ENCODE results near the gene PRDM2.

The PRDM2 gene

DNA sequence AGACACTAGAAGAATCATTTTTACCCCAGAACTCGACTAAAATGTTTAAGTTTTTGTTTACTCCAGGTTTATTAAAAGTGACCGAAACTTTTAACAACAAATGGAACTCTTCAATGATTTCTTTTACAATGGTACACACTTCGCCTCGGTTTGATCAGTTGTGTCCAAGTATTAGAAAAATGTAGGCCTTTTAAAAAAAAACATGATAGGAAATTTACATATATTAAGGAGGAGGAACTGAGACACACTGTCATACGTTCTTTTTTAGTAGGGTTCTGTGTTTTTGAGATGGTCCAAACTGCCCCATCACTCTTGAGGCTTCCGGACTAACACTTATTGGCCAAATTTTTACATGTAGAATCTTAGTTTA, 1.3 kb downstream of the PRDM2 start (continued):
- no peak for TF ChIP-seq ZFP41 (tag by site-specific recombination; IDR thresholded peaks at IDR 0.05; ENCODE audit: borderline replicate concordance)
- no peak for TF ChIP-seq ZNF404 (tag by site-specific recombination; IDR thresholded peaks at IDR 0.05)
- no peak for TF ChIP-seq ZNF19 (tag by site-specific recombination; IDR thresholded peaks at IDR 0.05; ENCODE audit: low read depth)
- no peak for TF ChIP-seq KLF1 (tag by site-specific recombination; IDR thresholded peaks at IDR 0.05)
- TF ChIP-seq, protein P1, sequence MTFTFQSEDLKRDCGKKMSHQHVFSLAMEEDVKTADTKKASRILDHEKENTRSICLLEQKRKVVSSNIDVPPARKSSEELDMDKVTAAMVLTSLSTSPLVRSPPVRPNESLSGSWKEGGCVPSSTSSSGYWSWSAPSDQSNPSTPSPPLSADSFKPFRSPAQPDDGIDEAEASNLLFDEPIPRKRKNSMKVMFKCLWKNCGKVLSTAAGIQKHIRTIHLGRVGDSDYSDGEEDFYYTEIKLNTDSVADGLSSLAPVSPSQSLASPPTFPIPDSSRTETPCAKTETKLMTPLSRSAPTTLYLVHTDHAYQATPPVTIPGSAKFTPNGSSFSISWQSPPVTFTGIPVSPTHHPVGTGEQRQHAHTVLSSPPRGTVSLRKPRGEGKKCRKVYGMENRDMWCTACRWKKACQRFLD (tag by site-specific recombination; IDR thresholded peaks at IDR 0.05), result no peak

DNA sequence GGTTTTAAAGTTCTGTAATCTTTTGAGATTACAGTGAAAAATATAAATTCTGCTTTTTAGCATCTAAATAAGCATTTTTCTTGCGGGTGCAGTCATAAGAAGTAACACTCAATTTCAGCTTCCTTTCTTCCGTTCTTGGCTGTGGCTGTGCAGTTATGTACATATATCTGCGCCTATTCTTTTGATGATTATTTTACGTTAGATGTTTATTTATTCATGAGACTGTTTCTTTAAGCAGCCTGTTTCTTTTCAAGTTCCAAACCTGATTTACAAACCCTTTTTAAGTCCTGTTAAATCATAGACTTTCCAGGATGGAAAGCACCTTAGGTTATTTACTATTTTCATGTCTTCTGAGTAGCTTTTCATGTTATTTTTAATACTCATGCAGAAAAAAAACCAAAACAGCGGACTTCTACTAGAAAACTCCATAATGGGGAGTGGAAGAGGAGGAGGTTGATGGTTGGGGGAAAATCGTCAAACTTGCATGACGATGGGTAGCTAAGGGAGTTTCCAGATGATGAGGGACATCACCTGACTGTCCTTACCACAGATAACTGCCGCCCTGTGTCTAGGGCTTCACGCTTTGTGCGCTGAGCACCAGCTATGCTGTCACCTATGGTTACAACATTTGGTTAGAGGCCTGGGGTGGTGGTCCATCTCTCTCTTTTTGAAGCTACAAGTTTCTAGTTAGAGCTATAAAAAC, 2.6 kb downstream of the PRDM2 start:
- Histone ChIP-seq H3K27ac (ENCODE audit: extremely low read depth, low read depth, low read length) (no peak overlapping the region), H3K9me3 (ENCODE audit: control insufficient read depth, insufficient read depth, low read depth, low read length) (no peaks in the 10 kb centered on the region), H3K36me3 (ENCODE audit: control insufficient read depth in 2 of 2, insufficient read depth in 1 of 2, low read length in 2 of 2) (no peaks in the 10 kb centered on the region), H3K4me3 (ENCODE audit: low read depth, low read length) (no peak overlapping the region), H3K4me1 (ENCODE audit: control insufficient read depth, insufficient read depth, low read length) (no peaks in the 10 kb centered on the region; the same call in none of the 2 replicates)
- ChIA-PET POLR2A (interaction anchor here (1.4 kb wide), 1 partner anchor 47 kb away, joined by 5 read pairs; no protein-coding TSS in a partner anchor), CTCF (interaction anchor here (0.6 to 1.2 kb wide), 4 partner anchors 11 to 300 kb away, joined by 3 to 4 read pairs (median 3); no protein-coding TSS in a partner anchor)
- TF ChIP-seq MYNN (tag by site-specific recombination; IDR thresholded peaks at IDR 0.05; ENCODE audit: borderline replicate concordance) (no peak), GFI1B (tag by site-specific recombination; IDR thresholded peaks at IDR 0.05) (no peak), ZNF677 (tag by site-specific recombination; IDR thresholded peaks at IDR 0.05) (no peak), ZNF311 (tag by site-specific recombination; IDR thresholded peaks at IDR 0.05; ENCODE audit: borderline replicate concordance) (no peak), KLF9 (tag by site-specific recombination; IDR thresholded peaks at IDR 0.05; ENCODE audit: low read depth) (no peak), ZBTB48 (tag by site-specific recombination; IDR thresholded peaks at IDR 0.05) (no peak), ZNF398 (tag by site-specific recombination; IDR thresholded peaks at IDR 0.05) (no peak), ZNF560 (tag by site-specific recombination; IDR thresholded peaks at IDR 0.05; ENCODE audit: borderline replicate concordance) (no peak)
- TF ChIP-seq, protein P2, sequence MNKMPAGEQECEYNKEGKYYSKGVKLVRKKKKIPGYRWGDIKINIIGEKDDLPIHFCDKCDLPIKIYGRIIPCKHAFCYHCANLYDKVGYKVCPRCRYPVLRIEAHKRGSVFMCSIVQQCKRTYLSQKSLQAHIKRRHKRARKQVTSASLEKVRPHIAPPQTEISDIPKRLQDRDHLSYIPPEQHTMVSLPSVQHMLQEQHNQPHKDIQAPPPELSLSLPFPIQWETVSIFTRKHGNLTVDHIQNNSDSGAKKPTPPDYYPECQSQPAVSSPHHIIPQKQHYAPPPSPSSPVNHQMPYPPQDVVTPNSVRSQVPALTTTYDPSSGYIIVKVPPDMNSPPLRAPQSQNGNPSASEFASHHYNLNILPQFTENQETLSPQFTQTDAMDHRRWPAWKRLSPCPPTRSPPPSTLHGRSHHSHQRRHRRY (tag by site-specific recombination; IDR thresholded peaks at IDR 0.05), result no peak
- TF ChIP-seq, protein P3, sequence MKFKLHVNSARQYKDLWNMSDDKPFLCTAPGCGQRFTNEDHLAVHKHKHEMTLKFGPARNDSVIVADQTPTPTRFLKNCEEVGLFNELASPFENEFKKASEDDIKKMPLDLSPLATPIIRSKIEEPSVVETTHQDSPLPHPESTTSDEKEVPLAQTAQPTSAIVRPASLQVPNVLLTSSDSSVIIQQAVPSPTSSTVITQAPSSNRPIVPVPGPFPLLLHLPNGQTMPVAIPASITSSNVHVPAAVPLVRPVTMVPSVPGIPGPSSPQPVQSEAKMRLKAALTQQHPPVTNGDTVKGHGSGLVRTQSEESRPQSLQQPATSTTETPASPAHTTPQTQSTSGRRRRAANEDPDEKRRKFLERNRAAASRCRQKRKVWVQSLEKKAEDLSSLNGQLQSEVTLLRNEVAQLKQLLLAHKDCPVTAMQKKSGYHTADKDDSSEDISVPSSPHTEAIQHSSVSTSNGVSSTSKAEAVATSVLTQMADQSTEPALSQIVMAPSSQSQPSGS (tag by site-specific recombination; IDR thresholded peaks at IDR 0.05; ENCODE audit: low read depth), result no peak
- TF ChIP-seq, protein P4, sequence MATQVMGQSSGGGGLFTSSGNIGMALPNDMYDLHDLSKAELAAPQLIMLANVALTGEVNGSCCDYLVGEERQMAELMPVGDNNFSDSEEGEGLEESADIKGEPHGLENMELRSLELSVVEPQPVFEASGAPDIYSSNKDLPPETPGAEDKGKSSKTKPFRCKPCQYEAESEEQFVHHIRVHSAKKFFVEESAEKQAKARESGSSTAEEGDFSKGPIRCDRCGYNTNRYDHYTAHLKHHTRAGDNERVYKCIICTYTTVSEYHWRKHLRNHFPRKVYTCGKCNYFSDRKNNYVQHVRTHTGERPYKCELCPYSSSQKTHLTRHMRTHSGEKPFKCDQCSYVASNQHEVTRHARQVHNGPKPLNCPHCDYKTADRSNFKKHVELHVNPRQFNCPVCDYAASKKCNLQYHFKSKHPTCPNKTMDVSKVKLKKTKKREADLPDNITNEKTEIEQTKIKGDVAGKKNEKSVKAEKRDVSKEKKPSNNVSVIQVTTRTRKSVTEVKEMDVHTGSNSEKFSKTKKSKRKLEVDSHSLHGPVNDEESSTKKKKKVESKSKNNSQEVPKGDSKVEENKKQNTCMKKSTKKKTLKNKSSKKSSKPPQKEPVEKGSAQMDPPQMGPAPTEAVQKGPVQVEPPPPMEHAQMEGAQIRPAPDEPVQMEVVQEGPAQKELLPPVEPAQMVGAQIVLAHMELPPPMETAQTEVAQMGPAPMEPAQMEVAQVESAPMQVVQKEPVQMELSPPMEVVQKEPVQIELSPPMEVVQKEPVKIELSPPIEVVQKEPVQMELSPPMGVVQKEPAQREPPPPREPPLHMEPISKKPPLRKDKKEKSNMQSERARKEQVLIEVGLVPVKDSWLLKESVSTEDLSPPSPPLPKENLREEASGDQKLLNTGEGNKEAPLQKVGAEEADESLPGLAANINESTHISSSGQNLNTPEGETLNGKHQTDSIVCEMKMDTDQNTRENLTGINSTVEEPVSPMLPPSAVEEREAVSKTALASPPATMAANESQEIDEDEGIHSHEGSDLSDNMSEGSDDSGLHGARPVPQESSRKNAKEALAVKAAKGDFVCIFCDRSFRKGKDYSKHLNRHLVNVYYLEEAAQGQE (tag by site-specific recombination; IDR thresholded peaks at IDR 0.05), result no peak

All from HEK293 (cell line).